Vagina (tissue), 2 donors: ENCODE data around the gene LBX2.

ENCODE experiments used
- POLR2A ChIP-seq, 2 donors: fragments of 450-650 bp; IDR thresholded peaks; one replicate each; pipeline ENCODE4 v1.6.1; 2017; ENCODE audit warnings: antibody characterized with exemption in 2 of 2, mild to moderate bottlenecking in 2 of 2, moderate library complexity in 2 of 2
- POLR2AphosphoS5 ChIP-seq, 2 donors: sonication (generic); formaldehyde crosslinking; IDR thresholded peaks; one replicate each; pipeline ENCODE4 v1.9.0; 2017; ENCODE audit warnings: antibody characterized with exemption in 2 of 2, mild to moderate bottlenecking in 2 of 2, low read depth in 1 of 2; ENCODE audit not compliant: insufficient read depth in 1 of 2
- TF ChIP-seq, protein P1 (sequence below), 3 experiments: fragments of 450-650 bp in 2 of 3; fragments of 200-600 bp in 1 of 3; sonication (generic) in 1 of 3; IDR thresholded peaks; one replicate each; pipeline ENCODE4 v1.5.1; 2017 to 2019; ENCODE audit warnings: antibody characterized with exemption in 3 of 3, mild to moderate bottlenecking in 2 of 3, moderate library complexity in 2 of 3

DNA sequence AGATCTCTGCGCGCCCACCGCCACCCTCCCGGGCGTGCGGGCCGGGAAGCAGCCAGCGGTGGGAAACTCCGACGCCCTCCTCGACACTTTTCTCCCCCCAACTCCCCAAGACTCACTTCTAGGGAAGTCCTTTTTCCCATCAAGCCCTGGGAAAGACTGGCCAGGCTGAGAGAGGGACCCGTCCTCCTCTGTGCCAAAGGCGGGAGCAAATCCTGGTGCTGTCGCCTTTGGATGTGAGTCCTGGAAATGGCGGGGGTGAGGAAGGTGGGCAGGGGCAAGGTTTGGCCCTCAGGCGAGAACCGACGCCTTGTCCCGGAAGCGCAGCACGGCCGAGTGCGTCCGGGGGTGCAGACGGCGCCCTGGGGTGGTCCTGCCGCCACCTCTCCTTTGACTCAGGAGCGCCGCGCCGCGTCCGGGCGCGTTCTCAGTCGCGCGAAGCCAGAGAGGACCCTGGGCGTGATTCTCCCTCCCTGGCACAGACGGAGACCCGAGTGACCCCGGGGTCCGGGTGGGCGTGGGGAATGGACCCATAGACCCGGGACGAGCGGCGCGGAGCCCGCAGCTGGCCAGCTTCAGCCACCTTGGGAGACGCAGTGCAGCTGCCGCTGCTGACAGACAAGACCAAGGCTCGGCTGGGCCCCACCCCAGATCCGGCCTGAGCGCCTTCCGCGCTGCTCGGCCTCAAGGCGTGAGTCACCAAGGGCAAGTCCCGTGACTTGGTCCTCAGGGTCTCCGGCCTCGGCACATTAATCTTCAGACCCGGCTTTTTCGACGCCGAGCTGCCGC lies 3.5 kb upstream of the LBX2 start:
- TF ChIP-seq, protein P1, sequence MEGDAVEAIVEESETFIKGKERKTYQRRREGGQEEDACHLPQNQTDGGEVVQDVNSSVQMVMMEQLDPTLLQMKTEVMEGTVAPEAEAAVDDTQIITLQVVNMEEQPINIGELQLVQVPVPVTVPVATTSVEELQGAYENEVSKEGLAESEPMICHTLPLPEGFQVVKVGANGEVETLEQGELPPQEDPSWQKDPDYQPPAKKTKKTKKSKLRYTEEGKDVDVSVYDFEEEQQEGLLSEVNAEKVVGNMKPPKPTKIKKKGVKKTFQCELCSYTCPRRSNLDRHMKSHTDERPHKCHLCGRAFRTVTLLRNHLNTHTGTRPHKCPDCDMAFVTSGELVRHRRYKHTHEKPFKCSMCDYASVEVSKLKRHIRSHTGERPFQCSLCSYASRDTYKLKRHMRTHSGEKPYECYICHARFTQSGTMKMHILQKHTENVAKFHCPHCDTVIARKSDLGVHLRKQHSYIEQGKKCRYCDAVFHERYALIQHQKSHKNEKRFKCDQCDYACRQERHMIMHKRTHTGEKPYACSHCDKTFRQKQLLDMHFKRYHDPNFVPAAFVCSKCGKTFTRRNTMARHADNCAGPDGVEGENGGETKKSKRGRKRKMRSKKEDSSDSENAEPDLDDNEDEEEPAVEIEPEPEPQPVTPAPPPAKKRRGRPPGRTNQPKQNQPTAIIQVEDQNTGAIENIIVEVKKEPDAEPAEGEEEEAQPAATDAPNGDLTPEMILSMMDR (IDR thresholded peaks at IDR 0.05), result no peak
- TF ChIP-seq POLR2AphosphoS5 (IDR thresholded peaks at IDR 0.05; ENCODE audit: insufficient read depth in 1 of 2, low read depth in 1 of 2) (peak; percentile 67 to 72), POLR2A (IDR thresholded peaks at IDR 0.05) (no peak)
